DMS79 (cell line): Measurements from ENCODE around the gene TPPP3.
"Not testable (repeated sequence)": the region's sequence is repeated elsewhere in the genome, so short reads cannot be mapped to it uniquely, and the experiment has no call there.

ENCODE experiments used
- DNase-seq: peaks from one replicate; lab custom pipeline; 2025; lab: John Stamatoyannopoulos, UW

Gene TPPP3

GRCh38 chr16:67426022-67426421, 32.7 kb upstream of the TPPP3 start:
- no peak for DNase-seq

- DNase-seq, result no peak
These were observed 32.3 kb upstream of the TPPP3 start for GRCh38 chr16:67425580-67425979.

GRCh38 chr16:67425061-67425460, 31.8 kb upstream of the TPPP3 start:
- DNase-seq, result no peak

- DNase-seq, result no peak
These were observed 30.9 kb upstream of the TPPP3 start for GRCh38 chr16:67424261-67424615.

- peak; percentile 8 for DNase-seq
These were observed 30.4 kb upstream of the TPPP3 start for GRCh38 chr16:67423611-67424260.

GRCh38 chr16:67423015-67423414, 29.7 kb upstream of the TPPP3 start:
- DNase-seq, result no peak

GRCh38 chr16:67421030-67421429, 27.7 kb upstream of the TPPP3 start:
- DNase-seq, result no peak

- no peak for DNase-seq
These were observed 26.6 kb upstream of the TPPP3 start for GRCh38 chr16:67419931-67420330.

- DNase-seq, result no peak
These were observed 26.2 kb upstream of the TPPP3 start for GRCh38 chr16:67419502-67419901.

GRCh38 chr16:67417333-67418061, 24.2 kb upstream of the TPPP3 start:
- DNase-seq, result no peak

GRCh38 chr16:67415872-67416793, 22.8 kb upstream of the TPPP3 start, which contains the start of gene ZDHHC1:
ZDHHC1 (minus strand) TSS chr16:67416477; CDS start chr16:67407775, 8,702 bp downstream.
- DNase-seq, result no peak

- DNase-seq, result not testable (repeated sequence)
These were observed 22.1 kb upstream of the TPPP3 start for GRCh38 chr16:67415421-67415820.

GRCh38 chr16:67413978-67414911, 20.9 kb upstream of the TPPP3 start:
- DNase-seq, result no peak

GRCh38 chr16:67412294-67412693, 19.0 kb upstream of the TPPP3 start:
- DNase-seq, result peak; percentile 7

- DNase-seq, result no peak
These were observed 18.0 kb upstream of the TPPP3 start for GRCh38 chr16:67411339-67411738.

GRCh38 chr16:67409631-67410030, 16.3 kb upstream of the TPPP3 start:
- no peak for DNase-seq

GRCh38 chr16:67407788-67408452, 14.6 kb upstream of the TPPP3 start:
- DNase-seq, result no peak

GRCh38 chr16:67407176-67407787, 14.0 kb upstream of the TPPP3 start:
- DNase-seq, result no peak

GRCh38 chr16:67406111-67406971, 13.0 kb upstream of the TPPP3 start:
- DNase-seq, result no peak

- no peak for DNase-seq
These were observed 12.0 kb upstream of the TPPP3 start for GRCh38 chr16:67405336-67405735.
